HEK293T (cell line): ENCODE results near the gene KLHL17.

Source experiments
- BHLHE40 ChIP-seq: fragments of 450-650 bp; IDR thresholded peaks from 2 replicates; pipeline ENCODE4 v1.6.1; 2016; ENCODE audit warnings: mild to moderate bottlenecking, moderate library complexity, borderline replicate concordance
- ELF4 ChIP-seq: fragments of 450-650 bp; IDR thresholded peaks from 2 replicates; pipeline ENCODE4 v1.6.1; 2017; ENCODE audit warnings: antibody characterized with exemption
- FOXA1 ChIP-seq: fragments of 450-650 bp; IDR thresholded peaks from 2 replicates; pipeline ENCODE4 v1.6.1; 2016; ENCODE audit warnings: mild to moderate bottlenecking
- FOXK2 ChIP-seq: fragments of 450-650 bp; IDR thresholded peaks from 2 replicates; pipeline ENCODE4 v1.6.1; 2016; ENCODE audit warnings: mild to moderate bottlenecking
- FOXM1 ChIP-seq: fragments of 450-650 bp; IDR thresholded peaks from 2 replicates; pipeline ENCODE4 v1.6.1; 2017; ENCODE audit warnings: mild to moderate bottlenecking, borderline replicate concordance
- L3MBTL2 ChIP-seq: fragments of 450-650 bp; conservative IDR thresholded peaks from 2 replicates; pipeline ENCODE4 v1.6.1; 2016; ENCODE audit warnings: mild to moderate bottlenecking
- NFRKB ChIP-seq: fragments of 450-650 bp; IDR thresholded peaks from 2 replicates; pipeline ENCODE4 v1.6.1; 2016; ENCODE audit warnings: mild to moderate bottlenecking, moderate library complexity
- SP1 ChIP-seq: fragments of 450-650 bp; IDR thresholded peaks from 2 replicates; pipeline ENCODE4 v1.6.1; 2017
- SUZ12 ChIP-seq: fragments of 450-650 bp; IDR thresholded peaks from 2 replicates; pipeline ENCODE4 v1.6.1; 2016; ENCODE audit warnings: mild to moderate bottlenecking
- ZNF384 ChIP-seq: fragments of 450-650 bp; IDR thresholded peaks from 2 replicates; pipeline ENCODE4 v1.6.1; 2016

DNA sequence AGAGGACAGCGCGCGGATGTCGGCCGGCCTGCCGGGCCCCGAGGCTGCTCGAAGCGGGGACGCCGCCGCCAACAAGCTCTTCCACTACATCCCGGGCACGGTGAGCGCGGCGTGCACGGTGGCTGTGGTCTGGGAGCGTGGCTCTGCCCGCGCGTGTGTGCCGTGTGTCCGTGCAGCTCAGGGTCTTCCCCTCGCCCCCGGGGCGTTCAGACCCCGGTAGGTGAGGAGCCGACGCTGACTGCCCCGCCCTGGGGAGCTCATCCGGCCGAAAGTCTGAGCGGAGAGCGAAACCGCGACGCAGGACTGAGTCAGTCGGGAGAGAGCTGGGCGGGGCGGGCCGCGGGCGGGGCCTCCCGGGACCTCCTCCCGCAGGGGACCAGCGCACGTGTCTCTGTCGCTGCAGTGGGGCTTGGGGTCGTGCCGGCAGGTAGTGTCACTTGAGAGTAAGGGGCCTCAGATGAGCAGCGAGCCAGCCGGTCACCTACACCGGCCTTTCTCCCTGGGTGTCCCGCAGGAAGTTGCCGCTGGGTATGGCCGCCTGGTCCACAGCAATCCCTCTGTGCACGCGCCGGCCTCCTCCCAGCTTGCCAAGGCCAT lies 6.4 kb downstream of the KLHL17 start:
- TF ChIP-seq BHLHE40 = no peak
- TF ChIP-seq SP1 = no peak
- no peak for TF ChIP-seq ELF4
- no peak for TF ChIP-seq SUZ12
- TF ChIP-seq ZNF384 = no peak
- no peak for TF ChIP-seq FOXM1
- no peak for TF ChIP-seq FOXA1
- TF ChIP-seq FOXK2 = no peak
- no peak for TF ChIP-seq L3MBTL2
- TF ChIP-seq NFRKB = no peak
